ENCODE data around the gene ZNF385D.
A peak's percentile ranks its signal among the peaks of the same experiment; 100 is the strongest.

Gene ZNF385D

DNA sequence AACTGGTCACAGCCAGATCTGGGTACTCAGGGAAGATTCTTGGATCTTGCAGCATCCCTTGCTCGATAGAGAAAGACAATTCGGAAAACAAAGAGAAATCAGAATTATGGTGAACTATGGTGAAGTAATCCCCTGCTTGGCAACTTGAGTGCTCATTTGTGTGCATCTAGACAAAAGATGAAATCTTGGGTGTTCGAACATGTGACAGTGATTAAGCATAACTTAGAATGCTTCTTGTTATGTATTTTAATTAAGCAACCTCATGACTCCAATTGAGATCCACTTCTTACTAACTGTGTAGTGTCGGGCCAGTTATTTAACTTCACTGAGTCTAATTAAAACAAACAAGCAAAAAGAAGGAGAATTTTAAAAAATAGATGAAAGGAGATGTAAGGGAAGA is 56.5 kb downstream of the ZNF385D start:
- no peak for DNase-seq (ENCODE audit: low spot score)
- Histone ChIP-seq H3K27ac (no peak overlapping the region), H3K4me3 (no peak overlapping the region)
- TF ChIP-seq, protein P1, sequence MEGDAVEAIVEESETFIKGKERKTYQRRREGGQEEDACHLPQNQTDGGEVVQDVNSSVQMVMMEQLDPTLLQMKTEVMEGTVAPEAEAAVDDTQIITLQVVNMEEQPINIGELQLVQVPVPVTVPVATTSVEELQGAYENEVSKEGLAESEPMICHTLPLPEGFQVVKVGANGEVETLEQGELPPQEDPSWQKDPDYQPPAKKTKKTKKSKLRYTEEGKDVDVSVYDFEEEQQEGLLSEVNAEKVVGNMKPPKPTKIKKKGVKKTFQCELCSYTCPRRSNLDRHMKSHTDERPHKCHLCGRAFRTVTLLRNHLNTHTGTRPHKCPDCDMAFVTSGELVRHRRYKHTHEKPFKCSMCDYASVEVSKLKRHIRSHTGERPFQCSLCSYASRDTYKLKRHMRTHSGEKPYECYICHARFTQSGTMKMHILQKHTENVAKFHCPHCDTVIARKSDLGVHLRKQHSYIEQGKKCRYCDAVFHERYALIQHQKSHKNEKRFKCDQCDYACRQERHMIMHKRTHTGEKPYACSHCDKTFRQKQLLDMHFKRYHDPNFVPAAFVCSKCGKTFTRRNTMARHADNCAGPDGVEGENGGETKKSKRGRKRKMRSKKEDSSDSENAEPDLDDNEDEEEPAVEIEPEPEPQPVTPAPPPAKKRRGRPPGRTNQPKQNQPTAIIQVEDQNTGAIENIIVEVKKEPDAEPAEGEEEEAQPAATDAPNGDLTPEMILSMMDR (IDR thresholded peaks at IDR 0.05) = no peak

DNA sequence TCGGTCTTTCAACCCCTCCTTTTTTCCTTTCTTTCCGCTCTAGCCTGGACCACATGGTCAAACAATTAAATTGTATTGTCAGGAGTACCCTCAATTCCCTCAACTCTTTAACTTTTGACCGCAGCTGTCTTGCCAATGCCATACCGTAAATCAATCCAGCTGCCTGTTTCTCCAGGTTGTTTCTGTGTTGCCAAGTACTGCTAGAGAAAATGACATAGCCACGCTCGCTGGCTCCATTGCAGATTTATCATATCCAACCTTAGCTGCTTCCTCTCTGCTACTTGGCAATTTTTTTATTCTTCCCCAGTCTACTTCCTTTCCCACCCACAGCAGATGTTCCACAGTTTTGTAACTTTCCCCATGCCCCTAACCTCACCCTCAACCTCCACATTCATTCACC is 60.0 kb downstream of the ZNF385D start:
- no peak for DNase-seq (ENCODE audit: low spot score)
- H3K27ac ChIP-seq = no peak overlapping the region
- TF ChIP-seq, protein P1 (IDR thresholded peaks at IDR 0.05) = no peak
- H3K4me3 ChIP-seq = no peak overlapping the region

DNA sequence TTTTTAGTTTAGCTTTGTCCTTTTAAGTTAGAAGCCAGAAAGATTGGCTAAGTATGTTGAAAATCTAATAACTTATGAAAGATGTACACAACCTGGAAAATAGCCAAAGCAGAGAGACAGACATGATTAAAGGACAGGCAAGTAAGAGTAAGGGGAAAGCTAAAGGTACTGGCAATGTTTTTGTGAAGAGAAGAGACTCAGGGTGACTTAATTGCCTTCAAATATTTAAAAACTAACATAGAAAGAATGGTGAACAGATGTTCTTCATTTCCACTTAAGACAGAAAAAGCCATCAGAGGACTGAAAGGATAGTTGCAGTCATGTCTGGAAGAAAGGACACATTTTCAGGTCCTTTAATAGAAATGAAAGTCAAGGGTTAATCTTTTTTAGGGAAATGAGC is 68.8 kb downstream of the ZNF385D start:
- H3K4me3 ChIP-seq = no peak overlapping the region
- TF ChIP-seq, protein P1 (IDR thresholded peaks at IDR 0.05) = no peak
- no peak for DNase-seq (ENCODE audit: low spot score)
- no peak overlapping the region for H3K27ac ChIP-seq

DNA sequence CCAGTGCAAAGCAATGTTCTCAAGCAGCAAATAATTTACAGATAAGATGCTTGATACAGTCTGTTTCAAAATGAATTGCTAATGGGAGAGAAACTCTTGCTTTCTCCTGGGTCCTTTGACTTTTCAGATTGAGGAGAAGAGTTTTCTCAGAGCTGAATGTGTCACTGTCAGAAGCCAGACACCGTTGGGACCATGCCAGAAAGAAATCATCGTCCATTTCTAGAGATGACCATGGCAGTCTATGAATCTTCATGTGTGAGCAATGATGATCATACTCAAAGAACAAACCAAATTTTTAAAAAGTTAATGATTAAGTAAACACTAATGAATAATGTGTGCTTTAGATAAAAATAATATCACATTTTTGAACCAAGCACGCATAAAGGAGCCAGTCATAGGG is 77.6 kb downstream of the ZNF385D start:
- TF ChIP-seq, protein P1 (IDR thresholded peaks at IDR 0.05) = no peak
- no peak for DNase-seq (ENCODE audit: low spot score)
- no peak overlapping the region for H3K27ac ChIP-seq
- no peak overlapping the region for H3K4me3 ChIP-seq

GRCh38 chr3:21672303-21672702 is 78.7 kb downstream of the ZNF385D start:
- TF ChIP-seq, protein P1 (IDR thresholded peaks at IDR 0.05) = no peak
- H3K27ac ChIP-seq = peak overlapping the region in 1 of 2 donors; percentile 5

DNA sequence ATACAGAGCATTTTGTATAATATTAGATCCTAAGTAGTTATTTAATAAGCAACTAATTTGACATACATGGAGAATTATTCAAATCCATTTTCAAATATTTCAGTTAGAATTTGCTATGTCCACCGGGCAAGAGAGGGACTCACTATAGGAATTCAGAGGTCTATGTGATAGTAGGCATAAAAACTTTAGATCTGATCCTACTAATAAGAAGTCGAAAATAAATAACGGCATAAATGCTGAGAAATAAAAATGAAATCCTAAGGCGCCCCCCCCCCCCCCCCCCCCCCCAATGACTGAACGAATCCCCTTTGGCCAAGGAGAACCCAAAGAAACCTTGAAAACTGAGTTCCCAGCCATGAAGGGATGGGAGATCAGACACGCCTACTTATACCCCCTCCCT is 80.6 kb downstream of the ZNF385D start:
- H3K4me3 ChIP-seq = no peak overlapping the region
- no peak overlapping the region for H3K27ac ChIP-seq
- TF ChIP-seq, protein P1 (IDR thresholded peaks at IDR 0.05) = no peak
- DNase-seq (ENCODE audit: low spot score) = no peak

More at GRCh38 chr3:21672303-21672702, 78.7 kb downstream of the ZNF385D start:
- DNase-seq (ENCODE audit: low spot score) = no peak
- no peak overlapping the region for H3K4me3 ChIP-seq

DNA sequence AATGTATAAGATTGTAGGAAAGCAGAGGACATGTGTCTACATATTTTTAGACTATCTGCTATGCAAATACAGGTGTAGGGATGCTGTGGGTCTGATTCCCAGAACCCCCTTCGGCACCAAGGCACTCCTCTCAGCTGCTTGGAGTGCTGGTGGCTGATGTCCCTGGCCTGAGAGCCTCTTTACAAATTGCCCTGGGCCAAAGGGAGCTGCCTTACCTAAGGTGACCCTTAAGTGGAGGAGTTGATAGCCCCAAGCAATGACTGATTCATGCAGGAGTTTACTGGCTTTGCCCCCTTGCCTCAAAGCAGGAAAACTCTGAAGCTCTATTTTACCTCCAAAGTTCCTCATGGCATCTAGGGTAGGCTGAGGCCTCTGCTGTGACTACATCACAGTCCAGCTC is 83.0 kb downstream of the ZNF385D start:
- no peak for DNase-seq (ENCODE audit: low spot score)

More for the DNA sequence above, 83.0 kb downstream of the ZNF385D start:
- Histone ChIP-seq H3K4me3 (no peak overlapping the region), H3K27ac (no peak overlapping the region)
- TF ChIP-seq, protein P1 (IDR thresholded peaks at IDR 0.05) = no peak
